Right lobe of liver (tissue), 6 donors: ENCODE measurements around the gene DIDO1. TPM values are rescaled to one million over a fixed set of nuclear protein-coding genes. Genes with fewer than 3 reads are reported as not detected.

Experiments used
- ATAC-seq, 4 donors: fragments of 200-7000 bp; cut with Tn5 transposase; one replicate each; pipeline ENCODE4 v1.9.1; 2020; ENCODE audit warnings: mild to moderate bottlenecking in 4 of 4, moderate library complexity in 4 of 4
- DNase-seq, 3 donors: peaks; one replicate each; pipeline ENCODE4 v3.0.0-alpha.2; 2020
- H3K27ac ChIP-seq, 3 donors: fragments of 200-600 bp; one replicate each; pipeline ENCODE4 v1.8.0; 2022
- H3K27me3 ChIP-seq, 2 donors: fragments of 200-600 bp; one replicate each; pipeline ENCODE4 v1.8.0; 2022
- H3K36me3 ChIP-seq, 4 donors: fragments of 200-600 bp; sonication (generic) in 1 of 4; one replicate each; pipeline versions ENCODE4 v1.5.1 to v1.8.0; 2017 to 2022; ENCODE audit warnings: control low read depth in 1 of 4
- H3K4me1 ChIP-seq, 4 donors: fragments of 200-600 bp; sonication (generic) in 1 of 4; one replicate each; pipeline versions ENCODE4 v1.5.1 to v1.8.0; 2017 to 2022; ENCODE audit warnings: control low read depth in 1 of 4
- H3K4me3 ChIP-seq, 3 donors: fragments of 200-600 bp; one replicate each; pipeline ENCODE4 v1.8.0; 2022
- H3K9me3 ChIP-seq, 4 donors: fragments of 200-600 bp; sonication (generic) in 1 of 4; one replicate each; pipeline versions ENCODE4 v1.5.1 to v1.8.0; 2017 to 2022; ENCODE audit warnings: control low read depth in 1 of 4
- POLR2A ChIP-seq: fragments of 450-650 bp; IDR thresholded peaks from one replicate; pipeline ENCODE4 v1.6.1; 2017; ENCODE audit warnings: antibody characterized with exemption, mild to moderate bottlenecking
- WGBS: methylation state at CpG from one replicate; pipeline ENCODE4 v1.1.6; 2018; ENCODE audit warnings: low coverage, low lambda C conversion rate; ENCODE audit not compliant: insufficient coverage; ENCODE audit errors: missing lambda C conversion rate; 5-methylcytosine and 5-hydroxymethylcytosine counted together
- intact Hi-C, 2 donors: fragments of 100-400 bp; cut with DNase I; formaldehyde crosslinking; loops; one replicate each; pipeline versions ENCODE4 v1.11.2 to v1.14.1; 2022
- long read RNA-seq: library from polyadenylated mRNA; unstranded; transcript quantifications from one replicate; pipeline ENCODE4 v2.0.0, GENCODE V29; 2019
- total RNA-seq, 6 experiments: library from RNA; depleted of rRNA in 2 of 6; stranded (reverse); fragments of >200 nt in 2 of 6; fragmentation: NEBNext Ultra II Directional in 3 of 6; extraction: Animal tissue kit (Norgen Biotek cat#: 25700) in 3 of 6; gene quantifications; one replicate each; pipeline versions ENCODE4 v1.1.0 to v1.2.4, GENCODE V29; 2016 to 2023
- TF ChIP-seq, protein P1 (sequence below), 4 donors: fragments of 200-600 bp in 3 of 4; fragments of 450-650 bp in 1 of 4; IDR thresholded peaks; one replicate each; pipeline versions ENCODE4 v1.5.1 to v1.8.0; 2016 to 2022; ENCODE audit warnings: antibody characterized with exemption in 4 of 4, mild to moderate bottlenecking in 2 of 4
- donor health status: DM: no; HTN: yes; CAD: no.
- donor health status: DM: no; HTN: no; CAD: no.
- donor health status: DM: no; HTN: no; CAD: no.
- donor health status: DM: no; HTN: yes; CAD: no.
- donor health status: DM: no; HTN: yes; CAD: no.

DIDO1 gene
- 10 to 100 TPM; 18.3 to 28.1 (median 21.1) TPM for total RNA-seq
- long read RNA-seq, partial matches to known transcripts = 1 of 4 reads
- long read RNA-seq, other reads (novel, unspliced or antisense) = 1 of 4 reads

DNA sequence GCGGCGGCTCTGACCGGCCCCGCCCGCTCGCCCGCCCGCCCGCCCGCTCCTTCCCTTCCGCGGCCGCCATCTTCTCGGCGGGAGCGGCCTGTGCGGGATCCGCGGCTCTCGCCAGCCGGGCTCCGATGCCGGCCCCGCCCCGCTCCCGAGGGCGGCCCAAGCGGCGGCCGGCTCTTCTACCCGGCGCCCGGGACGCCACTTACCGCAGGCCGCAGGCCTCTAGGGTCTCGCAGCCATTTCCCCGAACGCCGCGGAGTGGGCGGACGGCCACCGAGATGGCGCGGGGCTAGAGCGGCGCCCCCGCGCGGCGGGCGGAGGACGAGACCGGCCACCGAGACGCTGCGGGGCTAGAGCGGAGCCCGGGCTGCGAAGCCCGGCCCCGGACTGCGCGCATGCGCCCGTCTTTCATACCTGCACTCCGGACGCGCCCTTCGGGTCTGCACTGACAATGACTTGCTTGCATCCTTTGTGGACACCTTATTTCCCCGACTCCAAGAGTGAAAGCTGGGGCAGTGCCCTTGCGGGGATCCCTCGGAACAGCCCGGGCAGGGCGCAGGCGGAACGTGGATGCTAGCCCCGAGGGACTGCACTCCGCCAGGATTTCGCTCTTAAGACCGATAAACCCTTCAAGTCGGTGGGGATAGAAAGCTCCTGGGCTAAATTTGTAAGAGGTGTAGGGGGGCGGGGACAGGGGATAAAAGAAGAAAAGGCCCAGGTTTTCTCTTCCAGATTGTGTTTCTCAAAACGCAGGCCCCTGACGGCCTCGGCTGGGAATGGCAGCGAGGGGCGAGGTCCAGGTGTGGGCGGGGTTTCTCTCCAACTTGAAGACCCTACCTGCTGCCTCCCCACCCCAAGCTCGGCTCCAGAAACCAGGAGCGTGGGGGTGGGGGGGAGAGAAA lies at the start of gene DIDO1:
TSS of gene DIDO1 (minus strand) at position 277 of the 899 bp plus-strand sequence.
- H3K27ac ChIP-seq = peak within 1 kb of the TSS; percentile 97 to 98 (median 98)
- intact Hi-C loops = no loop called here
- ATAC-seq (peak; percentile 70 to 82 (median 78)), DNase-seq (peak; percentile 94 to 96 (median 95))
- H3K36me3 ChIP-seq = no peaks in the 10 kb centered on the region
- 1% methylated on average over 24 of the region's 92 CpGs for WGBS
- peak; percentile 80 for TF ChIP-seq POLR2A
- TF ChIP-seq, protein P1, sequence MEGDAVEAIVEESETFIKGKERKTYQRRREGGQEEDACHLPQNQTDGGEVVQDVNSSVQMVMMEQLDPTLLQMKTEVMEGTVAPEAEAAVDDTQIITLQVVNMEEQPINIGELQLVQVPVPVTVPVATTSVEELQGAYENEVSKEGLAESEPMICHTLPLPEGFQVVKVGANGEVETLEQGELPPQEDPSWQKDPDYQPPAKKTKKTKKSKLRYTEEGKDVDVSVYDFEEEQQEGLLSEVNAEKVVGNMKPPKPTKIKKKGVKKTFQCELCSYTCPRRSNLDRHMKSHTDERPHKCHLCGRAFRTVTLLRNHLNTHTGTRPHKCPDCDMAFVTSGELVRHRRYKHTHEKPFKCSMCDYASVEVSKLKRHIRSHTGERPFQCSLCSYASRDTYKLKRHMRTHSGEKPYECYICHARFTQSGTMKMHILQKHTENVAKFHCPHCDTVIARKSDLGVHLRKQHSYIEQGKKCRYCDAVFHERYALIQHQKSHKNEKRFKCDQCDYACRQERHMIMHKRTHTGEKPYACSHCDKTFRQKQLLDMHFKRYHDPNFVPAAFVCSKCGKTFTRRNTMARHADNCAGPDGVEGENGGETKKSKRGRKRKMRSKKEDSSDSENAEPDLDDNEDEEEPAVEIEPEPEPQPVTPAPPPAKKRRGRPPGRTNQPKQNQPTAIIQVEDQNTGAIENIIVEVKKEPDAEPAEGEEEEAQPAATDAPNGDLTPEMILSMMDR (IDR thresholded peaks at IDR 0.05) = peak; percentile 72 to 86 (median 75)
- peaks cover 0 to 65% (median 26%) of the 10 kb centered on the region in 4 donors for H3K4me1 ChIP-seq
- no peaks in the 10 kb centered on the region for H3K27me3 ChIP-seq
- H3K9me3 ChIP-seq = no peaks in the 10 kb centered on the region
- peak within 1 kb of the TSS; percentile 79 to 93 (median 86) for H3K4me3 ChIP-seq

DNA sequence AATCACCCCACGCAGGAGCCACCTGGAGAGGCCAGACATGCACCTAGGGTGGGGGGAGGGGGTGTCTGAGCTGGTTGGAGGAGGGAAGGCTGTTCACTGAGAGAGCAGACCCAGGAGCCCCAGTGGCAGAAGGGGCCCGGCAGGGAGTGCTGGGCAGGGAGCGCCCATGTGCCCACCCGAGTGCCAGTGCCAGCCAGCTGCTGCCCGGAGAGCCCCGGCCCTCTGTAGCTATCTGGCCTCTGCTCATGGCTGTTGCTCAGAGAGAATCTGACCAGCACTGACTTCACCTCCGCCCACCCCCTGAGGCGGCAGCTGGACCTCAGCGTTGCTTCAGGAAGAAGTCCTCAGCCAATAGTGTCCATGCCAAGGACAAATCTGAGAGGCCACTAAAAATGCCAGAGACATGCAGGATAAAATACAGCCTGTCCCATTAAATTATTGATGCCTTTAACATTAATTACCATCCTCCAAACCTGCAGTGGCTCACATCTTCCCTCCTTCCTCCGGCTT lies 49.0 kb upstream of the DIDO1 start:
- H3K27me3 ChIP-seq = peaks cover 0 to 16% of the 10 kb centered on the region in 2 donors
- no peak overlapping the region for H3K4me3 ChIP-seq
- peaks cover 0 to 4% (median 0%) of the 10 kb centered on the region in 4 donors for H3K4me1 ChIP-seq
- no peak for DNase-seq
- no peaks in the 10 kb centered on the region for H3K36me3 ChIP-seq
- H3K9me3 ChIP-seq = no peaks in the 10 kb centered on the region
- TF ChIP-seq, protein P1 (IDR thresholded peaks at IDR 0.05) = no peak
- no peak for TF ChIP-seq POLR2A
- no peak overlapping the region for H3K27ac ChIP-seq
- WGBS = 46% methylated on average over 3 of the region's 10 CpGs
- intact Hi-C loops = no loop called here
- no peak for ATAC-seq

DNA sequence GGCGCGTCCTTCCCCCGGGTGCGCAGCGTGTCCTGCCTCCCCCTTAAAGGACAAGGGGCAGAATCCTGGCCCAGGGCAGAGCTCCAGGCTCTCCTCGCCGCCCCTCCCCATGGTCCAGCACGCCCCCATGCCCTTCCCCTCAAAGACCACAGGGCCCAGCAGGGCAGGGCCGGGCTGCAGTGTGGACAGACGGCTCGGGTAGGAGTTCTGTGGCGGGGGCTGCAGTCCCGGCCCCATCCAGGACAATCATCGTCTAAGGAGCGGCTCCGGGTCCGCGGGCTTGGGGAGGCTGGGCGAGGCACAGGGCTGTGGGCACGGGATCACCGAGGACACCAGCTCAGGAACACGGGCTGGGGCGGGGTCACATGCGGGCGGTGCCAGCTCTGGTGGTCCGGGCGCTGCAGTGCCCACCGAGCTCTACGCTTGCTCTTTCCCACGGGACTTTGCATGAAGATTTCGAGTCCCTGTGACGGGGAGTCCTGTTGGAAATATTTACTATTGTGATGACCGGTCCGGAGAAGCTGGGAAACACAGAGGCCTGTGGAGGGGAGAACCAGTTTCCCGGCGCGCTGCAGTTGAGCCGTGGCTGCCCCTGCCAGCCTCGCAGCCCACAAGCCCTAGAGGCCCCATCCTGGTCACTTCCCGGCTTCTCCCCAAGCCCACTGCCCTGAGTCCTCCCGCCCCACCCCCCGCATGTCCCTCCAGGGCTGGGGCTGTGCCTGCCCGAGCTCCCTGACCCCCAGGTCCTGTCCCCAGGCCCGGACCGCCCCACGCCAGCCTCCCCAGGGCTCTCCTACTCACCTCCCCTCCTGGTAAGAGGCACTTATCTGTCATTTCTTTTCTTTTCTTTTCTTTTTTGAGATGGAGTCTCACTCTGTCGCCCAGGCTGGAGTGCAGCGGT lies 46.8 kb upstream of the DIDO1 start:
- ATAC-seq = no peak
- no peaks in the 10 kb centered on the region for H3K9me3 ChIP-seq
- intact Hi-C loops = no loop called here

More for the DNA sequence above, 46.8 kb upstream of the DIDO1 start:
- peaks cover 0 to 4% (median 1%) of the 10 kb centered on the region in 4 donors for H3K4me1 ChIP-seq
- DNase-seq = no peak
- no peak overlapping the region for H3K4me3 ChIP-seq
- TF ChIP-seq, protein P1 (IDR thresholded peaks at IDR 0.05) = no peak
- TF ChIP-seq POLR2A = no peak
- WGBS = 16% methylated on average over 7 of the region's 48 CpGs
- H3K27me3 ChIP-seq = peaks cover 0 to 16% of the 10 kb centered on the region in 2 donors
- no peaks in the 10 kb centered on the region for H3K36me3 ChIP-seq
- no peak overlapping the region for H3K27ac ChIP-seq
